Measurements from ENCODE around the gene PBRM1.
"Not testable (repeated sequence)": the region's sequence is repeated elsewhere in the genome, so short reads cannot be mapped to it uniquely, and the experiment has no call there.

PBRM1 gene

GRCh38 chr3:52681596-52681995 lies 4.1 kb downstream of the PBRM1 start:
- H3K4me3 ChIP-seq (replicated peaks; ENCODE audit: low read depth, low read length): peak overlapping the region; percentile 9; the same call in 1 of the 2 replicates
- peaks cover 10% of the 10 kb centered on the region for H3K36me3 ChIP-seq (ENCODE audit: control insufficient read depth, insufficient read depth, low read length)
- H3K27me3 ChIP-seq (replicated peaks; ENCODE audit: control insufficient read depth, insufficient read depth, low read length): no peaks in the 10 kb centered on the region
- no peak for DNase-seq (ENCODE audit: extremely low read depth, insufficient read length)
- TF ChIP-seq CTCF (IDR thresholded peaks at IDR 0.05; ENCODE audit: insufficient read depth, low read length, poor library complexity, severe bottlenecking): no peak

GRCh38 chr3:52679811-52680210 lies 5.9 kb downstream of the PBRM1 start:
- DNase-seq (ENCODE audit: extremely low read depth, insufficient read length): no peak
- Histone ChIP-seq H3K27me3 (replicated peaks; ENCODE audit: control insufficient read depth, insufficient read depth, low read length) (no peaks in the 10 kb centered on the region), H3K36me3 (ENCODE audit: control insufficient read depth, insufficient read depth, low read length) (peaks cover 11% of the 10 kb centered on the region), H3K4me3 (replicated peaks; ENCODE audit: low read depth, low read length) (no peak overlapping the region)
- TF ChIP-seq CTCF (IDR thresholded peaks at IDR 0.05; ENCODE audit: insufficient read depth, low read length, poor library complexity, severe bottlenecking): no peak

- no peaks in the 10 kb centered on the region for H3K27me3 ChIP-seq (replicated peaks; ENCODE audit: control insufficient read depth, insufficient read depth, low read length)
- no peak overlapping the region for H3K4me3 ChIP-seq (replicated peaks; ENCODE audit: low read depth, low read length)
- no peak for DNase-seq (ENCODE audit: extremely low read depth, insufficient read length)
- peaks cover 11% of the 10 kb centered on the region for H3K36me3 ChIP-seq (ENCODE audit: control insufficient read depth, insufficient read depth, low read length)
- TF ChIP-seq CTCF (IDR thresholded peaks at IDR 0.05; ENCODE audit: insufficient read depth, low read length, poor library complexity, severe bottlenecking): no peak
These were observed 6.5 kb downstream of the PBRM1 start for GRCh38 chr3:52679199-52679538.

- H3K36me3 ChIP-seq (ENCODE audit: control insufficient read depth, insufficient read depth, low read length): peaks cover 11% of the 10 kb centered on the region
- no peak for TF ChIP-seq CTCF (IDR thresholded peaks at IDR 0.05; ENCODE audit: insufficient read depth, low read length, poor library complexity, severe bottlenecking)
- H3K4me3 ChIP-seq (replicated peaks; ENCODE audit: low read depth, low read length): no peak overlapping the region
- no peak for DNase-seq (ENCODE audit: extremely low read depth, insufficient read length)
- no peaks in the 10 kb centered on the region for H3K27me3 ChIP-seq (replicated peaks; ENCODE audit: control insufficient read depth, insufficient read depth, low read length)
These were observed 7.2 kb downstream of the PBRM1 start for GRCh38 chr3:52678265-52679198.

- H3K4me3 ChIP-seq (replicated peaks; ENCODE audit: low read depth, low read length); H3K27me3 ChIP-seq (replicated peaks; ENCODE audit: control insufficient read depth, insufficient read depth, low read length); DNase-seq (ENCODE audit: extremely low read depth, insufficient read length): not testable (repeated sequence)
- peaks cover 11% of the 10 kb centered on the region for H3K36me3 ChIP-seq (ENCODE audit: control insufficient read depth, insufficient read depth, low read length)
These were observed 9.5 kb downstream of the PBRM1 start for GRCh38 chr3:52676201-52676600.

GRCh38 chr3:52671676-52672075 lies 14.0 kb downstream of the PBRM1 start:
- H3K4me3 ChIP-seq (replicated peaks; ENCODE audit: low read depth, low read length): no peak overlapping the region
- no peaks in the 10 kb centered on the region for H3K27me3 ChIP-seq (replicated peaks; ENCODE audit: control insufficient read depth, insufficient read depth, low read length)
- H3K36me3 ChIP-seq (ENCODE audit: control insufficient read depth, insufficient read depth, low read length): peaks cover 4% of the 10 kb centered on the region
- no peak for TF ChIP-seq CTCF (IDR thresholded peaks at IDR 0.05; ENCODE audit: insufficient read depth, low read length, poor library complexity, severe bottlenecking)
- DNase-seq (ENCODE audit: extremely low read depth, insufficient read length): no peak
